Fibroblast of villous mesenchyme (primary cell): ENCODE data around the gene ACVR1. TPM values are rescaled to one million over a fixed set of nuclear protein-coding genes. Genes with fewer than 3 reads are reported as not detected.
A peak's percentile ranks its signal among the peaks of the same experiment; 100 is the strongest.
"Not testable (repeated sequence)": the region's sequence is repeated elsewhere in the genome, so short reads cannot be mapped to it uniquely, and the experiment has no call there.

Source experiments
- DNase-seq: peaks from one replicate; pipeline ENCODE4 v3.0.0-alpha.2; 2010; ENCODE audit warnings: low read depth
- H3K4me3 ChIP-seq: 2 replicates; pipeline ENCODE4 v1.5.1; 2011; ENCODE audit warnings: low read depth, mild to moderate bottlenecking, low read length
- total RNA-seq: library from RNA; depleted of rRNA; stranded (reverse); fragments of >200 nt; gene quantifications from 2 replicates; pipeline ENCODE4 v1.2.3, GENCODE V29; 2012
- TF ChIP-seq, protein P1 (sequence below): IDR thresholded peaks from 2 replicates; pipeline ENCODE4 v1.5.1; 2012; ENCODE audit warnings: low read depth, mild to moderate bottlenecking, low read length; ENCODE audit not compliant: insufficient read depth

The ACVR1 gene
- total RNA-seq, 1 donor, result 44.9 TPM

- TF ChIP-seq, protein P1, sequence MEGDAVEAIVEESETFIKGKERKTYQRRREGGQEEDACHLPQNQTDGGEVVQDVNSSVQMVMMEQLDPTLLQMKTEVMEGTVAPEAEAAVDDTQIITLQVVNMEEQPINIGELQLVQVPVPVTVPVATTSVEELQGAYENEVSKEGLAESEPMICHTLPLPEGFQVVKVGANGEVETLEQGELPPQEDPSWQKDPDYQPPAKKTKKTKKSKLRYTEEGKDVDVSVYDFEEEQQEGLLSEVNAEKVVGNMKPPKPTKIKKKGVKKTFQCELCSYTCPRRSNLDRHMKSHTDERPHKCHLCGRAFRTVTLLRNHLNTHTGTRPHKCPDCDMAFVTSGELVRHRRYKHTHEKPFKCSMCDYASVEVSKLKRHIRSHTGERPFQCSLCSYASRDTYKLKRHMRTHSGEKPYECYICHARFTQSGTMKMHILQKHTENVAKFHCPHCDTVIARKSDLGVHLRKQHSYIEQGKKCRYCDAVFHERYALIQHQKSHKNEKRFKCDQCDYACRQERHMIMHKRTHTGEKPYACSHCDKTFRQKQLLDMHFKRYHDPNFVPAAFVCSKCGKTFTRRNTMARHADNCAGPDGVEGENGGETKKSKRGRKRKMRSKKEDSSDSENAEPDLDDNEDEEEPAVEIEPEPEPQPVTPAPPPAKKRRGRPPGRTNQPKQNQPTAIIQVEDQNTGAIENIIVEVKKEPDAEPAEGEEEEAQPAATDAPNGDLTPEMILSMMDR, result no peak
- no peak for DNase-seq
- H3K4me3 ChIP-seq, result no peak overlapping the region
Observed at GRCh38 chr2:157827377-157827776, 48.8 kb downstream of the ACVR1 start.

DNA sequence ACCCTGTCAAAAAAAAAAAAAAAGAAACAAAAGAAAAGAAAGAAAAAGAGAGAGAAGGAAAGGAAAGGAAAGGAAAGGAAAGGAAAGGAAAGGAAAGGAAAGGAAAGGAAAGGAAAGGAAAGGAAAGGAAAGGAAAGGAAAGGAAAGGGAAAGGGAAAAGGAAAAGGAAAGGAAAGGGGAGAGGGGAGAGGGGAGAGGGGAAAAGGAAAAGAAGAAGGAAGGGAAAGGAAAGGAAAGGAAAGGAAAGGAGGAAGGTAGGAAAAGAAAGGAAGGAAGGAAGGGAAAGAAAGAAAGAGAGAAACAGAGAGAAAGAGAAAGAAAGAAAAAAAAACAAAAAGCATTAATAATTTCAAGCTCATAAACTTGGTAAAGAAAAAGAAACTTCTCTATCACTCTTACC lies 49.5 kb downstream of the ACVR1 start:
- not testable (repeated sequence) for DNase-seq, H3K4me3 ChIP-seq

- peak; percentile 89 for DNase-seq
- no peak overlapping the region for H3K4me3 ChIP-seq
- TF ChIP-seq, protein P1, result no peak
Observed at GRCh38 chr2:157825885-157826284, 50.2 kb downstream of the ACVR1 start.

DNA sequence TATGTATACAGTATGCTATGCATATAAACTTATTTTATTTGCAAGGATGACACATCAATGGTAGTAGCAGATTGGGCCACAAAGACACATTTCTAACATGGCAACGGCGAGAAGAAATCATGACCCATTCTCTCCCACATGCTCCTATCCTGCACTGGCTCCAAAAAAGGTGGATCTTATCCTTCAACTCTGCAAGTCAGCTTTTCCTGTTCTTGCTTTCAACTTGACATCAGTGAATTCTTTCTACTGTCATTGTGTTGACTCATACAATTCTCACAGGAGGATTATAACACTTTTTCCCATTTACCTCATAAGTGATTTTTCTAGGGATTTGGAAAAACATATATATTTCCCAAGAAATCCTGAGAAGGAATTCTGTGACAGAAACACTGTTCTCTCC lies 53.1 kb downstream of the ACVR1 start:
- H3K4me3 ChIP-seq, result no peak overlapping the region
- TF ChIP-seq, protein P1, result no peak
- DNase-seq, result peak; percentile 25

GRCh38 chr2:157822533-157822932 lies 53.6 kb downstream of the ACVR1 start:
- DNase-seq, result no peak
- TF ChIP-seq, protein P1, result no peak
- H3K4me3 ChIP-seq, result no peak overlapping the region

DNA sequence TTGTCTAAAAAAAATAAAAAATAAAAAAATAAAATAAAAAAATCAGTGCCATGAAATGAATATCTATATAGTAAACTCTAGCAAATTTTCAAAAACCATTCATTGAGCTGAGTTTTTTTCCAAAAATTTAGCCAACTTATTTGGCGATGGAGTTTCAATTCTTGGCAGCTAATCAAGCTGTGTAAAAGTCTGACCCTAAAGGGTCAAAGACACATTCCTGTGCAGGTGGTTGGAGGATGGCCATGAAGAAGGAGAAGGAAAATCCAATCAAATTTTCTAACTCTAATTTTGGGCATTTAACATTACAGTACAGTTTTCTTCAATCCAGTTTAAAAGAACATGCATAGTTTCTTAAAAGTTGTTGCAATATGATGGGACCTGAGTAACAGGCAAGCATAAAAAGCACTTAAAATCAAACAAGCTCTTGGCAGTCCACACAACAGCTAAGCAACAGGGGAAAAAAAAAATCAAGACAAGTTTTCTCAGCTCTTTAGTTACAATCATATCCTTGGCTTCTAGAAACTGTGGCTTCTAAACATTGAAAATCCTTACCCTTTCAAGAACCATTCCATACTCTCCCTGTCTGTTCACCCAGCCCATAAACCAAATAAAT lies 54.5 kb downstream of the ACVR1 start:
- H3K4me3 ChIP-seq, result no peak overlapping the region
- TF ChIP-seq, protein P1, result no peak
- DNase-seq, result no peak

DNA sequence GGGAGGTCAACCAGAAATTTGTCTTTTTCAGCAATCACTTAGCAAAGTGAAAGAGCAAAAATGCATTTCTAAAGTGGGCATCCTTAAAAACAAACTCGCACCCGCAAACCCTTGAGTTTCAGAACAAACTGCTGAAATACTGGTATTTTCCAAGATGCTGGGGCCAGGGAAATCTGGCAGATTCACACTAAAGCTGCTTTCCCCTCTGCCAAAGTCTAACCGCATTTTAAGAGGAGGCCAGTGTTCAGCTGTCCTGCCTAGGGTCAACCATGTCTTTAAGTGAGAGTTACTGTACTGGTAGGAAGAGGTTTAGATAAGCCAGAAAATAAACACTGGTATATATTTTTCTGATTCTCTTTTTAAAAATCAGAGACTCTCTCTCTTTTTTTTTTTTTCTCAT lies 55.9 kb downstream of the ACVR1 start:
- H3K4me3 ChIP-seq, result no peak overlapping the region
- no peak for DNase-seq
- TF ChIP-seq, protein P1, result no peak
